ENCODE results near the gene SCARB1.

DNA sequence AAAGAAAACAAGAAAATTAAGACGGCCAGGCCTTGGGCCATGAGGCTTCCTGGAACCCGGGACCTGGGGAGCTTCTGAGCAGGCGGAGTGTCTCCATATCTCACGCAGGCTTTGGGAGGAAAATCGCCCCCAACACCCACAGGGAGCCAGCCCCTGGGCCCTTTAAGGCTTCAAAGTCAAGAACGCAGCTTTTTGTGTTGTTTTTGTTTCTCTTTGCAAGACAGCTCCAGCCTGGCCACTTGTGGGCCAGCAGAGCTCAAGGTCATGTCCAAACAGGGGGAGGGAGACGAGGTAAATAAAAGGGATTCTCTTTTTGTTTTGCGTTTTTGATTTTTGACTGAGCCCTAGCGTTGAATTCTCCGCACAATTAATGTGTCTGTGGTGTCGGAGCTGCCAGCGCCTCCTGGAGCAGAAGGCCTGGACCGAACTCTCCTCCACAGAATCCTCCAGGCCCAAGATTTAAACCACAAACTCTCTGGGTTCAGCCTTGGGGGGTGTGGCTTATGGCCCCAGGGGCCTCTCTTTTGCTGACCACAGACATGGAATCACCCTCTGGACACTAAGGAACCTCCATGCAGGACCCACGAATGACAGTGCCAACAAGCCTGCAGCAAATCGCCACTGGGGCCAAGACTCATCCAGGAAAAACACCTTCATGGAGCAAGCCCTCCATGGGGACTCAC is 8.2 kb downstream of the SCARB1 start:
- TF ChIP-seq, protein P1, sequence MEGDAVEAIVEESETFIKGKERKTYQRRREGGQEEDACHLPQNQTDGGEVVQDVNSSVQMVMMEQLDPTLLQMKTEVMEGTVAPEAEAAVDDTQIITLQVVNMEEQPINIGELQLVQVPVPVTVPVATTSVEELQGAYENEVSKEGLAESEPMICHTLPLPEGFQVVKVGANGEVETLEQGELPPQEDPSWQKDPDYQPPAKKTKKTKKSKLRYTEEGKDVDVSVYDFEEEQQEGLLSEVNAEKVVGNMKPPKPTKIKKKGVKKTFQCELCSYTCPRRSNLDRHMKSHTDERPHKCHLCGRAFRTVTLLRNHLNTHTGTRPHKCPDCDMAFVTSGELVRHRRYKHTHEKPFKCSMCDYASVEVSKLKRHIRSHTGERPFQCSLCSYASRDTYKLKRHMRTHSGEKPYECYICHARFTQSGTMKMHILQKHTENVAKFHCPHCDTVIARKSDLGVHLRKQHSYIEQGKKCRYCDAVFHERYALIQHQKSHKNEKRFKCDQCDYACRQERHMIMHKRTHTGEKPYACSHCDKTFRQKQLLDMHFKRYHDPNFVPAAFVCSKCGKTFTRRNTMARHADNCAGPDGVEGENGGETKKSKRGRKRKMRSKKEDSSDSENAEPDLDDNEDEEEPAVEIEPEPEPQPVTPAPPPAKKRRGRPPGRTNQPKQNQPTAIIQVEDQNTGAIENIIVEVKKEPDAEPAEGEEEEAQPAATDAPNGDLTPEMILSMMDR (IDR thresholded peaks at IDR 0.05) = no peak
- TF ChIP-seq GTF2I (CRISPR knock-in tag; conservative IDR thresholded peaks at IDR 0.05) = no peak
- no peak for TF ChIP-seq NR1H2 (CRISPR knock-in tag; IDR thresholded peaks at IDR 0.05)

All from WTC11 (cell line).